Loucy (cell line): Measurements from ENCODE around the gene ZNF786.

Experiments used
- CTCF ChIP-seq: fragments of 200-600 bp; sonication (generic); conservative IDR thresholded peaks from 2 replicates; pipeline ENCODE4 v1.5.1; 2014; ENCODE audit warnings: mild to moderate bottlenecking, antibody characterized with exemption, low read length
- EZH2phosphoT487 ChIP-seq: fragments of 200-600 bp; IDR thresholded peaks from 2 replicates; pipeline ENCODE4 v1.6.1; 2018; ENCODE audit warnings: antibody characterized with exemption, mild to moderate bottlenecking, moderate library complexity, borderline replicate concordance

- TF ChIP-seq CTCF, result no peak
- no peak for TF ChIP-seq EZH2phosphoT487
These were observed 46.6 kb downstream of the ZNF786 start for GRCh38 chr7:149043936-149044335.
